ENCODE results near the gene HDGFL3. TPM values are rescaled to one million over a fixed set of nuclear protein-coding genes. Genes with fewer than 3 reads are reported as not detected.

Gene HDGFL3
- total and polyA plus RNA-seq, 2 experiments from 2014 or later = 68.6 to 135 TPM

GRCh38 chr15:83209333-83209732, 1.7 kb upstream of the HDGFL3 start:
- peak; percentile 41 to 59 for TF ChIP-seq CTCF (conservative IDR thresholded peaks at IDR 0.05; ENCODE audit: low read depth in 2 of 2)
- no peak for TF ChIP-seq NANOG (IDR thresholded peaks at IDR 0.05; ENCODE audit: borderline replicate concordance)
- peaks cover 6% of the 10 kb centered on the region; the same call in 2 of the 3 replicates for H3K36me3 Mint-ChIP-seq (ENCODE audit: low read depth)
- peaks cover 3% of the 10 kb centered on the region; the same call in 1 of the 3 replicates for H3K9me3 Mint-ChIP-seq
- Histone ChIP-seq H2AFZ (no peak overlapping the region), H3K4me3 (no peak overlapping the region; the same call in 1 of the 2 replicates), H4K20me1 (replicated peaks; ENCODE audit: insufficient read depth) (no peaks in the 10 kb centered on the region; the same call in 1 of the 2 replicates), H3K27ac (ENCODE audit: low read depth) (no peak overlapping the region), H3K79me2 (replicated peaks; ENCODE audit: insufficient read depth) (peaks cover 25% of the 10 kb centered on the region), H3F3A (replicated peaks; ENCODE audit: low read depth) (peaks cover 4% of the 10 kb centered on the region; the same call in 1 of the 2 replicates), H3K4me1 (ENCODE audit: insufficient read depth) (peaks cover 28% of the 10 kb centered on the region), H3K9me2 (ENCODE audit: insufficient read depth) (no peaks in the 10 kb centered on the region), H3K36me3 (ENCODE audit: insufficient read depth) (no peaks in the 10 kb centered on the region), H3K4me2 (0 out of 2 replicates have a peak overlapping the region, but pooled peaks have one; percentile 74), H3K27me3 (ENCODE audit: insufficient read depth) (no peaks in the 10 kb centered on the region)
- no peak overlapping the region for H3K27ac Mint-ChIP-seq
- DNase-seq (ENCODE audit: low spot score) = peak; percentile 55
- peak; percentile 22 for ATAC-seq
- H3K4me1 Mint-ChIP-seq = peaks cover 19% of the 10 kb centered on the region
- H3K27me3 Mint-ChIP-seq (ENCODE audit: insufficient read depth, low read depth, poor library complexity) = peaks cover 2% of the 10 kb centered on the region
- H3K4me3 Mint-ChIP-seq = no peak overlapping the region

- Histone ChIP-seq H2AFZ (0 out of 2 replicates have a peak overlapping the region, but pooled peaks have one; percentile 35), H3K4me2 (peak overlapping the region; percentile 74), H3K4me3 (peak overlapping the region; percentile 80), H3K36me3 (ENCODE audit: insufficient read depth) (no peaks in the 10 kb centered on the region), H3K9me2 (ENCODE audit: insufficient read depth) (no peaks in the 10 kb centered on the region), H3K4me1 (ENCODE audit: insufficient read depth) (peaks cover 38% of the 10 kb centered on the region), H3K27me3 (ENCODE audit: insufficient read depth) (no peaks in the 10 kb centered on the region), H3F3A (replicated peaks; ENCODE audit: low read depth) (peaks cover 4% of the 10 kb centered on the region; the same call in 1 of the 2 replicates), H3K79me2 (replicated peaks; ENCODE audit: insufficient read depth) (peaks cover 35% of the 10 kb centered on the region), H3K27ac (ENCODE audit: low read depth) (peak overlapping the region; percentile 88), H4K20me1 (replicated peaks; ENCODE audit: insufficient read depth) (no peaks in the 10 kb centered on the region; the same call in 1 of the 2 replicates)
- peaks cover 2% of the 10 kb centered on the region for H3K27me3 Mint-ChIP-seq (ENCODE audit: insufficient read depth, low read depth, poor library complexity)
- peak; percentile 81 for ATAC-seq
- peak overlapping the region; percentile 90; the same call in 1 of the 2 replicates for H3K27ac Mint-ChIP-seq
- peaks cover 6% of the 10 kb centered on the region; the same call in 2 of the 3 replicates for H3K36me3 Mint-ChIP-seq (ENCODE audit: low read depth)
- peak; percentile 81 for DNase-seq (ENCODE audit: low spot score)
- H3K4me3 Mint-ChIP-seq = no peak overlapping the region
- peaks cover 26% of the 10 kb centered on the region for H3K4me1 Mint-ChIP-seq
- H3K9me3 Mint-ChIP-seq = peaks cover 2% of the 10 kb centered on the region; the same call in 1 of the 3 replicates
- TF ChIP-seq ZNF331 (CRISPR knock-in tag; IDR thresholded peaks at IDR 0.05; ENCODE audit: low read depth) = no peak
- no peak for TF ChIP-seq CREB1 (CRISPR knock-in tag; IDR thresholded peaks at IDR 0.05; ENCODE audit: low read depth)
- TF ChIP-seq JUNB (IDR thresholded peaks at IDR 0.05; ENCODE audit: unreplicated experiment) = no peak
- no peak for TF ChIP-seq NANOG (IDR thresholded peaks at IDR 0.05; ENCODE audit: borderline replicate concordance)
- no peak for TF ChIP-seq ETS1 (IDR thresholded peaks at IDR 0.05)
- no peak for TF ChIP-seq STAT1 (IDR thresholded peaks at IDR 0.05; ENCODE audit: unreplicated experiment)
- TF ChIP-seq POLR2AphosphoS5 (IDR thresholded peaks at IDR 0.05; ENCODE audit: low read depth) = no peak
- no peak for TF ChIP-seq ZNF462 (CRISPR knock-in tag; IDR thresholded peaks at IDR 0.05)
- no peak for TF ChIP-seq EZH2 (IDR thresholded peaks at IDR 0.05; ENCODE audit: low read depth, unreplicated experiment)
Observed at GRCh38 chr15:83208367-83208661, 691 bp upstream of the HDGFL3 start.
